HG02678 (cell line): ENCODE measurements around the gene SF3A2.

Source experiments
- ATAC-seq: cut with Tn5 transposase; IDR thresholded peaks from one replicate; pipeline ENCODE4 v1.9.1; 2021; ENCODE audit warnings: mild to moderate bottlenecking, moderate library complexity; ENCODE audit not compliant: unreplicated experiment

Gene SF3A2

DNA sequence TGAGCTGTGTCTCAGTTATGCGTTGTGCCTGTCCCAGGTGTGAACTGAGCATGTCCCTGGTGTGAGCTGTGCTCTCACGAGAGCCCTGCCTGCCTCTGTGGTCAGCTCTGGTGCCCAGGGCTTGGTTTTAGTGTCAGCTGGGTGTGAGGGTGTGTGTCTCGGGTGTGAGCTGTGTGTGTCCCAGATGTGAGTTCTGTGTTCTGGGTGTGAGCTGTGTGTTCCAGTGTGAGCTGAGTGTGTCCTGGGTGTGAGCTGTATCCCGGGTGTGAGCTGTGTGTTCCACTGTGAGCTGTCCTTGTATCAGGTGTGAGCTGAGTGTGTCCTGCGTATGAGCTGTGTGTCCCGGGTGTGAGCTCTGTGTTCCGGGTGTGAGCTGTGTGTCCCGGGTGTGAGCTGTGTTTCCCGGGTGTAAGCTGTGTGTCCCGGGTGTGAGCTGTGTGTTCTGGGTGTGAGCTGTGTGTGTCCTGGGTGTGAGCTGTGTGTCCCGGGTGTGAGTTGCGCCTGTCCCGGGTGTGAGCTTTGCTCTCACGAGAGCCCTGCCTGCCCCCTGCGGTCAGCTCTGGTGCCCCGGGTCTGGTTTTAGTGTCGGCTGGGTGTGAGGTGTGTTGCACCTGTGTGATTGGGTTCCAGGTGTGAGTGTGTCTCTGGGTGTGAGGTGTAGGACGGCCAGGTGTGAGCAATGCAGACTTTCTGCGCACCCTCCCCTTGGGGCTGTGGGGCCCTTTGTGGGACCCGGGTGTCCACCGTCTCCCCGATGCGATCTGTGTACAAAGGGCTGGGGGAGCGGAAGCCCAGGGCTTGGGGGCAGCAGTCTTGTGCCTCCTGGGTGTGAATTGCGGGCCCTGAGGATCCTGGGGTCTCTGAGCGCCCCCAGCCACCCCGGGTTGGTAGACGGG is 52.4 kb downstream of the SF3A2 start:
- ATAC-seq = no peak

DNA sequence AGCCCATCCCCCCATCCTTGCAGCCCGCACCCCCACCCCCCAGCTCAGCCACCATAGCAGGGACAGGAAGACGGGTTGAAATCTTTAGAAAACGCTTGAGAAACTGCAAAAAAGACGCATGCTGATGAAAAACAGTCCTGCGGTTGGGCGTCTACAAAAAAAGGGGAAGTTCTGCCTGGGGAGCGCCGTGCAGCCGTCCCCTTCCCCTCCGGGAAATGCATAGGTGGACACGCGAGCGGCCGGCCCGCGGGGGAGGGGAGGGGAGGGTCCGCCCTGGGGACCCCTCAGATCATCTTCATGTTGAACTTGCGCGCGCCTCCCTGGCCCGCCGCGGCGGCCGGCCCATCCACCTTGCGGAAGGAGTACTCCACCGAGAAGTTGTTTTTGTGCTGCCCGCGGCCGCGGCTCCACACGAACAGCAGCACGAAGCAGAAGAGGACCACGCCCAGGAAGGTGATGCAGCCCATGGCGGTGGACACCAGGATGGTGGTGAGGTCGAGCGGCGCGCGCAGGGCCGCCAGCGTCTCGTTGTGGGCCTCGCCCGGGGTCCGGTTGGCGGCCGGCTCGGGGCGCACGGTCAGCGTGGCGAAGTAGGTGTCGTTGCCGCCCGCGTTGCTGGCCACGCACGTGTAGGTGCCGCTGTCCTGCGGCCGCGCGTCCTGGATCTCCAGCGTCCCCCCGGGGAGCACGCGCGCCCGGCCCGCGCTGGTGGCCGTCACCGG is 53.3 kb downstream of the SF3A2 start:
- peak; percentile 37 for ATAC-seq

DNA sequence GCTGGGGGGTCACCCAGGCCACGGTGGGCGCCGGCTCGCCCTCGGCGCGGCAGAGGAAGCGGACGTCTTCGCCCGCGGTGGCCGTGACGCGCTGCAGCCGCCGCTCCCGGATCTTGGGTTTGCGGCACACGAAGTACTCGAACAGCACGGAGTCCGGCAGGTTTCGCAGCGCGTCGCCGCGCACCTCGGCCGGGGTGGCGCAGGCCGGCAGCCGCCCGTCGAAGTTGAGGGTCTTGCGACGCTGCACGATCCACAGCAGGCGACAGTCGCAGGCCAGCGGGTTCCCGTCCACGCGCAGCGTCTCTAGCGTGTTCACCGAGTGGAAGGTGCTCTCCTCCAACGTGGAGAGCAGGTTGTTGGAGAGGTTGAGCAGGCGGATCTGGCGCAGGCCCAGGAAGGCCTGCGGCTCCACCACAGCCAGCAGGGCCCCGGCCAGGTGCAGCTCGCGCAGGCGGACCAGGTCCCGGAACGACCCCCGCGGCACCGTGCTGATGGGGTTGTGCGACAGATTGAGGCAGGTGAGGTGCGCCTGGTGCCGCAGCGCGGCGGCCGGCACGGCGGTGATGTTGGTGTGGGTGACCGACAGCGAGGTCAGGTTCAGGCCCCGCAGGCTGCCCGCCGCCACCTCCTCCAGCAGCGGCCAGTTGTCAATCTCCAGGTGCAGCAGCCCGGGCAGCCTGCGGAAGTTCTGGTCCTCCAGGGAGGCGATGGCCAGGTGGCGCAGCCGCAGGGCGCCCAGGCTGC is 54.0 kb downstream of the SF3A2 start:
- no peak for ATAC-seq

- no peak for ATAC-seq
Measured at GRCh38 chr19:2291185-2291751, 54.6 kb downstream of the SF3A2 start.

GRCh38 chr19:2294687-2295335 is 58.2 kb downstream of the SF3A2 start:
- no peak for ATAC-seq

DNA sequence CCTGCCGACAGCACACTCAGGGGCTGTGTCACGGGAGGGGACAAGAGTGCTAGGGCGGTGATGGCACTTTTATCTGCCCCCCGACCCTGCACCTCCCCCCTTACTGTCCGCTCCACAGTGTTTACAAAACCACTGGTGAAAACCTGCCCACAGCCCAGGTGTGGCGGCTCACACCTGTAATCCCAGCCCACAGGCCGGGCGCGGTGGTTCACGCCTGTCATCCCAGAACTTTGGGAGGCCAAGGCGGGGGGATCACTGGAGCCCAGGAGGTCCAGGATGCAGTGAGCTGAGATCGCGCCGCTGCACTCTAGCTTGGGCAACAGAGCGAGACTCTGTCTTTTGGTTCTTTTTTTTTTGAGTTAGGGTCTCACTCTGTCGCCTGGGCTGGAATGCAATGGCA is 59.5 kb downstream of the SF3A2 start:
- no peak for ATAC-seq
